ENCODE measurements around the gene KRTAP10-3.

Gene KRTAP10-3

DNA sequence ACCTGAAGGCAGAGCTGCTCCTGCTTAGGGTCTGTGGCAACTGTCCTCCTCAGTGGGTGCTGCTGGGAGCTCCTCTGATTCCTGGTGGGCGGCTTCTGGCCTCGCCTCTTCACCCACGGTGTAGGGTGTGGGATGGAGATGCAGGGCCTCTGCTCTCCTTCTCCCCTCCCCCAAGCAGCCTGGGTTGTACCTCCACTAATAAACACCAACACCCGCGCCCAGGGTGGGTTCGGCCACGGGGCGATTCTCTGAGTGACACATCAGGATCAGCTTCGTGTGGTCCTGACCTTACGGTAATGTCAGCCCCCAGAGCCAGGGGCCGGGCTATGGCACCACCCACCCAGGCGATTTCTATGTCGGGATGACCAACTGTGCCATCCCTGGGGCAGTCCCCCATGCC lies 42.3 kb downstream of the KRTAP10-3 start:
- no peak overlapping the region for H3K4me3 Mint-ChIP-seq
- peaks cover 0 to 6% of the 10 kb centered on the region in 2 donors for H3K4me1 Mint-ChIP-seq (ENCODE audit: low read depth in 2 of 2)
- DNase-seq = no peak
- H3K9me3 Mint-ChIP-seq = no peaks in the 10 kb centered on the region
- no peak for ATAC-seq (replicated peaks)
- H3K36me3 Mint-ChIP-seq (ENCODE audit: insufficient read depth) = no peaks in the 10 kb centered on the region
- no peak overlapping the region for H3K27ac Mint-ChIP-seq
- peaks cover 0 to 12% of the 10 kb centered on the region in 2 donors for H3K27me3 Mint-ChIP-seq

DNA sequence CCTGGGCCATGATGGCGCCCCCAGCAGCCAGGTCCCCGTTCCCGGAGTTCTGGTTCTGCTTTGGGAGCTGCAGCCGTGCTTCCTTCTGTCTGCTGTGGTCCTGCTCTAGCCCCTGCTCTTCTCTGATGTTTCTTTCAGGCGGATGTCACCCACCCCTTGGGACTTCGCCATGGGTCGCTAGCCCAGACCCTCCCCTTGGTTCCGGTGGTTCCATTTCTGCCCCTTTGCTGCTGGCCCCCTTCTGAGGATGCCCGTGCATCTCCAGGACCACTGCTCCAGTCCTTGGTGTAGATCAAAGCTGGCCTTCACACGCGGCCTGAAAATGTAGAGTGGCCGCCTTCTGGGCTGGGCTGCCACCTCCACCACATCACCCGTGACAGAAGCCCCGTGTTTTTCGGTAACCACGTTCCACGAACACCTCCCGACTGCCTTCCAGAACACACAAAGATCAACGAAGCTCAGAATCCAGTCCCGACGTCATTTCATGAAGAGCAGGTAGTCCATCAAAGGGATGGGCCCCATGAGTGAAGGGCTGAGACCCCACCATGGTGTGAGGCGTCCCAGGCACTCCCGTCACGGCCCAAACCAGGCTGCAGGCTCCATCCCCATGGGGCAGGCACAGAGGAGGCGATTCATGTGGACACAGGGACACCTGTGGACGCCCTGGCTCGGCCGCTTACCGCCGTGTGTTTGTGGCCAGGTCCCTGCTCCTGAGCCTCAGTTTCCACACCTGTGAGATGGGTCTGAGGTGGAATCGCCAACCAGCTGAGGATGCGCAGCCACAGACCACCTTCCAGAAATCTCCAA lies 43.0 kb downstream of the KRTAP10-3 start:
- H3K27me3 Mint-ChIP-seq = peaks cover 0 to 12% of the 10 kb centered on the region in 2 donors
- H3K4me1 Mint-ChIP-seq (ENCODE audit: low read depth in 2 of 2) = peaks cover under 1 to 6% of the 10 kb centered on the region in 2 donors
- no peaks in the 10 kb centered on the region for H3K36me3 Mint-ChIP-seq (ENCODE audit: insufficient read depth)
- no peak overlapping the region for H3K27ac Mint-ChIP-seq
- H3K9me3 Mint-ChIP-seq = no peaks in the 10 kb centered on the region
- ATAC-seq (replicated peaks) = no peak
- DNase-seq = no peak
- H3K4me3 Mint-ChIP-seq = no peak overlapping the region

DNA sequence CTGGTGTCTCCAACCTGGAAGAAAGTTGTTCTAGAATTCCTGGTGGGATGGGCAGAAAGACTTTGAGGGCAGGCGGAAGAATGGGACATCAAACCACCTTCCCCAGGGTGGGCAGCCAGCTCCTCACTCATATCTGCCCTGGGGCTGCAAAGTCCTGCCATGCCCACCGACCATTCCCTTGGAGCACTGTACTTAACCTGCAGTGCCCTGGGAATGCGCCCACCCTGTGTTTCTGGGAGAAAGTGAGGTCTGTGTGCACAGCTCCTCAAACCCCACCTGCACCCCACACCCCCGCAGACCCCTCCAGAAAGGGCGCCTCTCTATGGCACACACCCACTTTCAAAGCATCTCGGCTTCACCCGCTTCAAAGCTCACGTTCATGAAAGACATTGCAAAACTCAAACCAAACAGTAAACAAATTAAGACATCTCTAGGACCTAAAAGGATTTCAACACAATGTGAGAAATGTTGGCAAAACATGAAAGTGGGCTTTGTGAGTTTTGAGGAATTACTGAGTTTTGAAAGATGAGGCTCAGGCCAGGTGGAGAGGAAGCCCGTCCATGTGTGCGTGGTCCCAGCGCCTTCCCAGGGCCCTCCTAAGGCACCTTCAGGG lies 43.7 kb downstream of the KRTAP10-3 start:
- no peak overlapping the region for H3K4me3 Mint-ChIP-seq
- no peaks in the 10 kb centered on the region for H3K9me3 Mint-ChIP-seq
- ATAC-seq (replicated peaks) (no peak), DNase-seq (no peak)
- H3K36me3 Mint-ChIP-seq (ENCODE audit: insufficient read depth) = no peaks in the 10 kb centered on the region
- peaks cover 0 to 7% of the 10 kb centered on the region in 2 donors for H3K27me3 Mint-ChIP-seq
- no peak overlapping the region for H3K27ac Mint-ChIP-seq
- H3K4me1 Mint-ChIP-seq (ENCODE audit: low read depth in 2 of 2) = peaks cover 3 to 6% of the 10 kb centered on the region in 2 donors

DNA sequence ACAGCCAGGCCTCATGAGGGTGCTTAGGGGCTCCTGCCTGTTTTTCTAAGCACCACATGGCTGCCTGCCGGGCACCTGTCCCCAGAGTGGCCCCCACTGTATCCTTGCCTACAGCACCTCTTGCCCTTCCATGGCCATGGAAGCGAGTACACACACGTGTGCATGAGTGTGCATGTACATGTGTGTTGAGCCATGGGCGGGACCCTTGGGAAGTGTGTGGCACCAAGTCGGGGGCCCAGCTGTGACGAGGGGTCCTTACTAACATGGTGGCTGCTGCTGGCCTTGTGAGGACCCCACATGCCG lies 44.4 kb downstream of the KRTAP10-3 start:
- Mint-ChIP-seq H3K4me1 (ENCODE audit: low read depth in 2 of 2) (peaks cover 3 to 6% of the 10 kb centered on the region in 2 donors), H3K36me3 (ENCODE audit: insufficient read depth) (no peaks in the 10 kb centered on the region), H3K9me3 (no peaks in the 10 kb centered on the region), H3K27ac (no peak overlapping the region), H3K4me3 (no peak overlapping the region), H3K27me3 (peaks cover 0 to under 1% of the 10 kb centered on the region in 2 donors)
- no peak for DNase-seq
- ATAC-seq (replicated peaks) = no peak

DNA sequence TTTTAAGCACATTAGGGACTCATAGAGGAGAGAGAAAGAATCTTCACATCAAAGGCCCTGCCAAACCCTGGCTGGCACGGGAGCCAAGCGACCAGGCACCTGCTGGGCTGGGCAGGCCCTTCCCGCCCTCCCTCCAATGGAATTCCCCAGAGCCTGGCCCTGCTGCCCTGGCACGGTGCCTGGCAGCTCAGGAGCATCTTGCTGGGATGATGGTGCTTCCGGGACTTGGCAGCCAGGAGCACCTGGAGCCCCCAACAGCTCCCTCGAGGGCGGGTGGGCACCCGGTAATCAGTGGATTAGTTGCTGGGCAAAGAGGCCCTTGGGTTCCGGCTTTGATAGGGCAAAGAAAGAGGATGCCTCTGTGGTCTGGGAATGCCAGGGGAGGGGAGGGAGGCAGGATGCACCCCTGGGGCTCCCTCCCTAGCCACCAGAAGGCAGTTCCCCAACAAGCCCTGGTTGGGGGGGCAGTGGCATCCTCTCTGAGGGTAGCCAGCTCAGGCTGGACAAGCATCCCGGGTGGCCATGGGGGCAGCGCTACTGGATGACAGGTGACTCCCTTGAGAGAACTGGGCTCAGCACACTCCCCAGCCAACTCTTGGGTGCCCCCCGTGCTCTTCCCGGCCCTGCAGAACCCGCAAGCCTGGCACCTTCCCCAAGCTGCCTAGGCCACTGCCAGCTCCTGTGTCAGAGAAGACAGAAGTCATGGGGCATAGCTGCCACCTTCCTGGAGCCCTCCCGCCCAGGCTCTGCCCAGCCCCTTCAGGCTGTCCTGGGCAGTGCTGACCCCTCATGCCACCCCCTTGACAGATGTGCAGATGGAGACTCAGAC lies 45.0 kb downstream of the KRTAP10-3 start:
- Mint-ChIP-seq H3K27ac (no peak overlapping the region), H3K4me3 (no peak overlapping the region)
- ATAC-seq (replicated peaks) = no peak

DNA sequence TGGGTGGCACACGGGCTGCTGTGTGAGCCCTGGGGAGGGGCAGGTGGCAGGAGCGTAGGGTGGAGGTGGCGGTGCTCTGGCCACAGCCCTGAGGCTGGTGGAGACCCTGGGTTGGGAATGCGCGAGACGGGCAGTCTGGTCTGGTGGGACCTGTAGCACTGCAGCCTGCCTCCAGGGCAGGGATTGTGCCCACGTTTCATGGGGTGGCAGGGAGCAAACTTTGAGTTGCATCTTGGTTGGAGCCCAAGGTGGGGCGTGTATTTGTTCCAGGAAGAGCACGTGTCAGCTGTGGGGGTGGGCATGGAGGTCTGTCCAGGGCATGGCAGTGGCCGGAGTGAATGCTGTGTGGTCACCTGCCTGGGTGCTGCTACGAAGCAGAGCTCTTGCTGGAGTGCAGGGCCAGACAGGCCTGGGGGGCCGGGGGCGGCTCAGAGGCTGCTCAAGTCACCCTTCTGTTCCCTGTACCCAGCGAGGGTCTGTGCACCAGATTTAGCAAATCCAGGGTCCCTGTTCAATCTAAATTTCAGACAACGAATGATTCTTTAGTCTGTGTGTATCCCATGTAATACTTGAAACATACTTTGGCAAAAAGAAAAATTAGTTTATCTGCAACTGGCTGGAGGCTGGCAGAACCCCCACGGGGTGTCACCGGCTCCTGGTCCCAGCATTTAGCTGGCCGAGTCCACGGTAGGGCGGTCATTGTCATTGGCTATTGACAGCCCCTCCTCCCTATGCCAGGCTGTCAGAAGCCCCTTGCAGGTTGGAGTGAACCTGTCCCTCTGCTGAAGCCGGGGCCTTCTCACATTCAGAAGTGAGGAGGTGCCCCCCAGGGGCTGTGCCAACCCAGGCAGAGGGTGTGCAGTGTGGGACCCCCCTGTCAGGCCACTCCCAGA lies 45.9 kb downstream of the KRTAP10-3 start:
- ATAC-seq (replicated peaks) (no peak), DNase-seq (no peak)
- no peaks in the 10 kb centered on the region for H3K27me3 Mint-ChIP-seq
- H3K9me3 Mint-ChIP-seq = no peaks in the 10 kb centered on the region
- H3K4me1 Mint-ChIP-seq (ENCODE audit: low read depth in 2 of 2) = peaks cover 3 to 6% of the 10 kb centered on the region in 2 donors
- peak overlapping the region in 1 of 2 donors; percentile 8 for H3K27ac Mint-ChIP-seq
- no peak overlapping the region for H3K4me3 Mint-ChIP-seq
- H3K36me3 Mint-ChIP-seq (ENCODE audit: insufficient read depth) = no peaks in the 10 kb centered on the region

More for the DNA sequence above, 45.0 kb downstream of the KRTAP10-3 start:
- no peaks in the 10 kb centered on the region for H3K27me3 Mint-ChIP-seq
- H3K4me1 Mint-ChIP-seq (ENCODE audit: low read depth in 2 of 2) = peaks cover 3 to 6% of the 10 kb centered on the region in 2 donors
- H3K36me3 Mint-ChIP-seq (ENCODE audit: insufficient read depth) = no peaks in the 10 kb centered on the region
- DNase-seq = no peak
- no peaks in the 10 kb centered on the region for H3K9me3 Mint-ChIP-seq

DNA sequence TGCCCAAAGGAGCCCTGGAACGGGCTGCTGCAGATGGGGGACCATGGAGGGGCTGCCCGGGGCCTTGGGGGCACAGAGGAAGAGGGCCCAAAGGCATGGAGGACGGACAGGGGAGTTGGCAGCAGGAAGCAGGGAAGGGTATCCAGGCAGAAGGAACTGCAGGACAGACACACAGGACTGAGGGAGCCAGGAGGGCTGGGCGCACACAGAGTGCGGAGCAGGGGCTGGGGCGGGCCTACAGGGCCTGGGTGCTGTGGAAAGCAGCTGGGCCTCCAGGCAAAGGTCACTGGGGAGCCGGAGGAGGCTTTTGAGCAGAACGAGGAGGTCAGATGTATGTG lies 46.7 kb downstream of the KRTAP10-3 start:
- Mint-ChIP-seq H3K27ac (no peak overlapping the region), H3K36me3 (ENCODE audit: insufficient read depth) (no peaks in the 10 kb centered on the region), H3K4me3 (no peak overlapping the region), H3K4me1 (ENCODE audit: low read depth in 2 of 2) (peaks cover 3 to 5% of the 10 kb centered on the region in 2 donors), H3K9me3 (no peaks in the 10 kb centered on the region), H3K27me3 (peaks cover 0 to 4% of the 10 kb centered on the region in 2 donors)
- ATAC-seq (replicated peaks) (no peak), DNase-seq (no peak)

DNA sequence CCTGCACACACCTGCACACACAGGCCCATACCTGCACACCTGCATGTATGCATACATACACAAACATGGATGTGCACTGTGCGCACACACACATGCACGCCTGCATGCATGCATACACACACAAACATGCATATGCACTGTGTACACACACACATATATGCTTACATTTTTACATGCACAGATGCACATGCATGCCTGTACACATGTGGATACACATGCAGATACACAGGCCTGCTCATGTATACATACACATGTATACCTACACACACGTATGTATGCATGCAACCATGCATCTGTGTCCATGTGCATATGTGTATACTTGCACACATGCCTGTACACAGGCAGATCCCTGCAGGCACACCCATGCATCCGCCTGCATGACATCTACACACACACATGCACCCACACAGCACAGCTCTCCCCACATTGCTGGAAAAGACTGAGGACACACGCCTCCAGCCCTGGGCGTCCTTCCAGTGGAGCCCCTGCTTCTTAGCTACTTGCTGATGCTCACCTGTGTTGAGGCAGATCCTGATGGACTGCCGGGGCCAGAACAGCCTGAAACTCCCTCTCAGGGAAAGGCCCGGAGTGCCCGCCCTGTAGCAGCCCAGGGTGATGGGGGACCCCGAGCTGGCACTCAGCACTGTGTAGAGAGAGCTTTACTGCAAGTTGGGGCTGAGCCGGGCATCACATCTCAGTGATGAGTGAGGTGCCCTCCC lies 47.2 kb downstream of the KRTAP10-3 start:
- DNase-seq (no peak), ATAC-seq (replicated peaks) (no peak)
- Mint-ChIP-seq H3K27me3 (peaks cover 0 to 10% of the 10 kb centered on the region in 2 donors), H3K4me1 (ENCODE audit: low read depth in 2 of 2) (peaks cover 2 to 3% of the 10 kb centered on the region in 2 donors), H3K9me3 (no peaks in the 10 kb centered on the region), H3K36me3 (ENCODE audit: insufficient read depth) (no peaks in the 10 kb centered on the region), H3K27ac (no peak overlapping the region), H3K4me3 (peak overlapping the region in 1 of 2 donors; percentile 35)

DNA sequence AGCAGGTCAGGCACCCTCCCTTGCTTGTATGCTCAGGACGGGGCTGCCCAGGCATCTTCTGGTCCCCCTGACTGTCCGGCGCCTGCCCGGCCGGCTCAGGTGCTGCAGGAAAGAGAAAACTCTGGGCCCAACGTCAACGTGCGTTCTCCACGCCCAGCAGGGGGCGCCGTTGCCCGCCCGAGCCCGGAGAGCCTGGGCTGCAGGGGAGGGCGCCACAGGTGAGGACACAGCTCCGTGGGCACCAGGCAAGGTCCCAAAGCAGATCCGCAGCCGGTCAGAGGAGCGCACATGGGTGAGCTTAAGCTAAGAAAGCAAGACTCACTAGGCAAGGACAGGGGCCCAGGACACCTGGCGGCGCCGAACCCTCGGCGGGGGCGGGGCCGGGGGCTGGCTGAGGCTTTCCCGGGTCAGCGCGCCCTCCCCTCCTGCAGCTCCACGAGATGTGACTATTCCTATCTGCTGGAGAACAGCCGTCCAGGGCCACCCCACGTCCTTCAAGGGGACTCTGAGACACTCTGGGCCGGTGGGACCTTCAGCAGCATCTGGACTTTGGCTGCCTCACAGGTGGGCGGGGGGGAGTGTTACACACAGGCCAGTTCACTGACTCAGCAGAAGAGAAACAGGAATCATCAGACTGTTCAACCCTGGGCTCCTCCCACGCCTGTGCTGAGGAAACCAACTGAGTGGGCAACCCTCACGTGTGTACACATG lies 47.9 kb downstream of the KRTAP10-3 start:
- Mint-ChIP-seq H3K4me3 (peak overlapping the region in 1 of 2 donors; percentile 35), H3K27ac (no peak overlapping the region), H3K4me1 (ENCODE audit: low read depth in 2 of 2) (peaks cover 2 to 3% of the 10 kb centered on the region in 2 donors), H3K9me3 (no peaks in the 10 kb centered on the region), H3K36me3 (ENCODE audit: insufficient read depth) (no peaks in the 10 kb centered on the region), H3K27me3 (peaks cover 0 to 17% of the 10 kb centered on the region in 2 donors)
- ATAC-seq (replicated peaks) = peak; percentile 98
- DNase-seq = peak; percentile 81 to 86 (median 82)

DNA sequence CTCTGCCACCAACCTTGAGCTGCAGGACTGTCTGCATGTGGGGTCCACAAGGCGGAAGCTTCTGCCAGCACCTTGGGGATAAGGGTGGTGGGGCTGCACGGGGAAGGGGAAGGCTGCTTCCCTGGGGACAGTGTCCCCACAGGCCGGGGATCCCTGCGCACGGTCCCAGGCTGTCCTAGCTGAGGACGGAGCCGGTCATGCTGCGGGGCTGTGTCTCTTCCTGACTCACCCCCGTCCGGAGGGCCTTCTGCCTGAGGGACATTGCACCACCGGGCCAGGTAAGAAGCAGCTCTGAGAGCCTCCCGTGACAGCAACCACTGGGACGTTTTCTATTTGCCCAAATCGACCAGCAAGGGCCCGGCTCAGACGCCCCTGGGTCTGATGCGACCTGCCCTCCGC lies 48.5 kb downstream of the KRTAP10-3 start:
- Mint-ChIP-seq H3K36me3 (ENCODE audit: insufficient read depth) (no peaks in the 10 kb centered on the region), H3K9me3 (no peaks in the 10 kb centered on the region), H3K27me3 (peaks cover 0 to 18% of the 10 kb centered on the region in 2 donors), H3K27ac (no peak overlapping the region), H3K4me3 (peak overlapping the region in 1 of 2 donors; percentile 35), H3K4me1 (ENCODE audit: low read depth in 2 of 2) (peaks cover 2 to 3% of the 10 kb centered on the region in 2 donors)
- no peak for ATAC-seq (replicated peaks)
- DNase-seq = peak in 1 of 3 experiments; percentile 7

DNA sequence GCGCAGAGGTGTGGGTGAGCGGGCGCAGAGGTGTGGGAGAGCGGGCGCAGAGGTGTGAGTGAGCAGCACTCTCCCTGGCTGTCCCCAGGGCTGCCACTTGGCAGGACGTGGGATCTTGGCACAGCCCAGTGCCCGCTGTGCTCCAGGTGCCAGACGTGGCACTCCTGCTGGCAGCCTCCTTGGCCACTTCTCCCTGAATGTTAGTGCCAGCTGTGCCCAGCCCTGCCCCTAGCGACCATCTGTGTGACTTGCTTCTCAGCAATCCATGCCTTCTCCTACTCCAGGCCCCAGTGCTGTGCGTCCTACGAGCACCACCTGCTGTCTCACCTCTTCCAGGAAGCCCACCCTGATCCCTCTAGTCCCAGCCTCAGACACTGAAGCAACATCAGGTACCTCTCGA lies 49.1 kb downstream of the KRTAP10-3 start:
- H3K4me3 Mint-ChIP-seq = no peak overlapping the region

More for the DNA sequence above, 49.1 kb downstream of the KRTAP10-3 start:
- Mint-ChIP-seq H3K4me1 (ENCODE audit: low read depth in 2 of 2) (peaks cover 2 to 3% of the 10 kb centered on the region in 2 donors), H3K9me3 (no peaks in the 10 kb centered on the region), H3K36me3 (ENCODE audit: insufficient read depth) (no peaks in the 10 kb centered on the region), H3K27ac (no peak overlapping the region), H3K27me3 (peaks cover 0 to 18% of the 10 kb centered on the region in 2 donors)
- DNase-seq (no peak), ATAC-seq (replicated peaks) (no peak)
